SJSA1 (cell line): ENCODE data around the gene PAXX. TPM values are rescaled to one million over a fixed set of nuclear protein-coding genes. Genes with fewer than 3 reads are reported as not detected.

Source experiments
- DNase-seq, 2 experiments: peaks; one replicate each; pipeline ENCODE4 v3.0.0-alpha.2; 2015 to 2020; ENCODE audit warnings: low spot score in 2 of 2, low read depth in 1 of 2
- H3K27ac ChIP-seq: fragments of 250-450 bp; sonication (Bioruptor Pico); 2 replicates; pipeline ENCODE4 v1.5.1; 2020; ENCODE audit warnings: mild to moderate bottlenecking, moderate library complexity
- H3K27me3 ChIP-seq: fragments of 250-450 bp; sonication (Bioruptor Pico); replicated peaks from 2 replicates; pipeline ENCODE4 v1.5.1; 2020; ENCODE audit warnings: mild to moderate bottlenecking, moderate library complexity
- H3K36me3 ChIP-seq: fragments of 250-450 bp; sonication (Bioruptor Pico); 2 replicates; pipeline ENCODE4 v1.5.1; 2020; ENCODE audit warnings: mild to moderate bottlenecking
- H3K4me1 ChIP-seq: fragments of 250-450 bp; sonication (Bioruptor Pico); replicated peaks from 2 replicates; pipeline ENCODE4 v1.6.1; 2021; ENCODE audit warnings: mild to moderate bottlenecking
- H3K4me3 ChIP-seq: fragments of 250-450 bp; sonication (Bioruptor Pico); 2 replicates; pipeline ENCODE4 v1.5.1; 2020; ENCODE audit warnings: mild to moderate bottlenecking
- H3K9me3 ChIP-seq: fragments of 250-450 bp; sonication (Bioruptor Pico); replicated peaks from 2 replicates; pipeline ENCODE4 v1.5.1; 2020; ENCODE audit warnings: mild to moderate bottlenecking
- total RNA-seq: library from RNA; depleted of rRNA; stranded (reverse); fragments of >200 nt; shearing (Covaris generic); gene quantifications from 2 replicates; pipeline ENCODE4 v1.2.3, GENCODE V29; 2014

PAXX gene
- total RNA-seq, 1 experiment from 2014 or later = 15.1 TPM

DNA sequence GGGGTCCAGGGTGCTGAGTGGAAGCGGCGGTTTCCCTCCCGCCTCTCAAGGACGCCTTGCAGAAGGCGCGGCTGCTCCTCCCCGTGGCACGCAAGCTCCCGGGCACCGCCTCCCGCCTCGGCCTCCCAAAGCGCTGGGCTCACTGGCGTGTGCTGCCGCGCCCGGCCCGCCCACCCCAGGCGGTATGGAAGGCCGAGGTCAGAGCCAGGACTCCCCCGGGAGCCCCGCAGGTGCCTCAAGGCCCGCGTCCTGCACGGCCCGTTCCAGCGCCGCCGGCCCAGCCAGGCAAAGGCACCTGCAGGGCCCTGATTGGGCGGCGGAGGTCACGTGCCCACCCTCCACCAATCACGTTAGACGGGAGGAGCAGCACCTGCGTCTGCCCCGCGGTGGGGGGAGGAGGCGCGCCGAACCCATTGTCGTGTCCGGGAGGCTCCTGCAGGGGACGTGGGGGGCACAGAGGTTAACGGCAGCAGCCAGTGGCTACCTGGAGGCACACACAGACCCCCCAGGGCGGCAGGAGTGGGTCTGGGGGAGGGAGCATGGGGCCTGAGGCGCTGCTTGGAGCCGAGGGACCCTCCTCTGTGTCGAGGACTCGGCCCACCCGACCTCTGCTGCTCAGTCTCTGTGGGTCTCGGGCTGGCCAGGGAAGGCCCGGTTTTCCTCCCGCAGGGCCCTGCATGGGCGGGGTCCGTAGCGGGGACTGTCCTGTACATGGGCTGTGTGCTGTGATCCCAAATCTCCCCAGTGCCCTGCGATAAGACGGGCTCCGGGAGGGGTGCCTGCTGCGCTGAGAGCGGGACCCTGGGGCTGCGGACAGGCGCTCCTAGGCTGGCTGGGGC is 42.2 kb upstream of the PAXX start:
- peak; percentile 65 to 80 for DNase-seq
- Histone ChIP-seq H3K4me3 (peak overlapping the region; percentile 33), H3K27ac (no peak overlapping the region), H3K4me1 (peaks cover 20% of the 10 kb centered on the region), H3K27me3 (no peaks in the 10 kb centered on the region), H3K36me3 (no peaks in the 10 kb centered on the region), H3K9me3 (no peaks in the 10 kb centered on the region; the same call in 1 of the 2 replicates)

GRCh38 chr9:136950656-136951276 is 41.5 kb upstream of the PAXX start:
- Histone ChIP-seq H3K9me3 (no peaks in the 10 kb centered on the region; the same call in 1 of the 2 replicates), H3K4me3 (no peak overlapping the region), H3K27me3 (no peaks in the 10 kb centered on the region), H3K27ac (no peak overlapping the region), H3K4me1 (peaks cover 20% of the 10 kb centered on the region), H3K36me3 (no peaks in the 10 kb centered on the region)
- DNase-seq = no peak

- Histone ChIP-seq H3K27ac (no peak within 1 kb of the TSS), H3K4me3 (no peak within 1 kb of the TSS), H3K4me1 (peaks cover 20% of the 10 kb centered on the region), H3K27me3 (no peaks in the 10 kb centered on the region), H3K9me3 (no peaks in the 10 kb centered on the region; the same call in 1 of the 2 replicates), H3K36me3 (no peaks in the 10 kb centered on the region)
- DNase-seq = no peak
Measured at GRCh38 chr9:136951541-136952320, 40.5 kb upstream of the PAXX start, which contains the start of gene LCN12. TSS of gene LCN12 (plus strand) at chr9:136952273. CDS start at chr9:136952328, 55 bp downstream.

DNA sequence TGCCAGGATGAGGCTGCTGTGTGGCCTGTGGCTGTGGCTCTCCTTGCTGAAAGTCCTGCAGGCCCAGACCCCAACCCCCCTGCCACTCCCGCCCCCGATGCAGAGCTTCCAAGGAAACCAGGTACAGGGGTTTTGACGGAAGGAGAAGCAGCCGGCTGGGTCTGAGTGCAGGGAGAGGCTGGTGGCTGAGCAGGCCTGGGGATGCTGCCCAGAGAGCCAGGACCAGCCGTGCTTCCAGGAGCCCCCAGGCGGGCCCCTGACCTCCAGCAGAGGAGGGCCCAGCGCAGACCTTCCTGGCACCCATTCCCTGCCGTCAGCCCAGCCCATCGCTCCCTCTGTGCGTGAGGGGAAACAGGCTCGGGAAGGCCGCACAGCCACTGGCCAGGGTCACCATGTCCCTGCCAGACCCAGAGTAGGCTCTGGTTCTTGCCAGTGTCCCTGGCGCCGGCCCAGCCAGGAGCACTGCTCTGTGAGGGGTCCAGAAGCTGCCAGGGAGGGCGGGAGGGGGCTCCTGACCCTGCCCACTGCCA is 39.8 kb upstream of the PAXX start:
- Histone ChIP-seq H3K27me3 (no peaks in the 10 kb centered on the region), H3K27ac (no peak overlapping the region)

GRCh38 chr9:136952876-136953770 is 39.1 kb upstream of the PAXX start:
- no peak overlapping the region for H3K4me3 ChIP-seq
- no peaks in the 10 kb centered on the region; the same call in 1 of the 2 replicates for H3K9me3 ChIP-seq
- DNase-seq = no peak
- no peaks in the 10 kb centered on the region for H3K36me3 ChIP-seq
- H3K4me1 ChIP-seq = peaks cover 15% of the 10 kb centered on the region
- H3K27ac ChIP-seq = no peak overlapping the region
- H3K27me3 ChIP-seq = no peaks in the 10 kb centered on the region

More for the DNA sequence above, 39.8 kb upstream of the PAXX start:
- Histone ChIP-seq H3K4me1 (peaks cover 20% of the 10 kb centered on the region), H3K36me3 (no peaks in the 10 kb centered on the region), H3K4me3 (no peak overlapping the region), H3K9me3 (no peaks in the 10 kb centered on the region; the same call in 1 of the 2 replicates)
- no peak for DNase-seq

DNA sequence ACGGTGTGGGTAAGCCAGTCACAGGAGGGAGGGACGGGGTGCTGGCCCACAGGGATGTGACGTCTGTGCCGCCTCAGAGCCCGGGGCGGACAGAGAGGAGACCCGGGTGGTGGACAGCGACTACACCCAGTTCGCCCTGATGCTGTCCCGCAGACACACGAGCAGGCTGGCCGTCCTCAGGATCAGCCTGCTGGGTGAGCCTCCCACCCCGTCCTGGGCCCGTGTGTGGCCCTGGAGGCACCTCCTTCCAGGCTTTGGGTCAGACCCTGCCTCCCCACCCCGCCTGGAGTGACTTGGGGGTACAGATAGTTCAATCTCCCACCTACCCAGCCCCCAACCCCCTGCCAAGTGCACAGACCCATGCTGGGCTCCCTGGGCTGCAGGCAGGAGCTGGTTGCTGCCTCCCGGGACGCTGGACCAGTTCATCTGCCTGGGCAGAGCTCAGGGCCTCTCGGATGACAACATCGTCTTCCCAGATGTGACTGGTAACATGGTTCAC is 38.4 kb upstream of the PAXX start:
- Histone ChIP-seq H3K36me3 (no peaks in the 10 kb centered on the region), H3K4me1 (peaks cover 12% of the 10 kb centered on the region), H3K27ac (no peak overlapping the region), H3K9me3 (no peaks in the 10 kb centered on the region; the same call in 1 of the 2 replicates), H3K4me3 (no peak overlapping the region), H3K27me3 (no peaks in the 10 kb centered on the region)
- no peak for DNase-seq

DNA sequence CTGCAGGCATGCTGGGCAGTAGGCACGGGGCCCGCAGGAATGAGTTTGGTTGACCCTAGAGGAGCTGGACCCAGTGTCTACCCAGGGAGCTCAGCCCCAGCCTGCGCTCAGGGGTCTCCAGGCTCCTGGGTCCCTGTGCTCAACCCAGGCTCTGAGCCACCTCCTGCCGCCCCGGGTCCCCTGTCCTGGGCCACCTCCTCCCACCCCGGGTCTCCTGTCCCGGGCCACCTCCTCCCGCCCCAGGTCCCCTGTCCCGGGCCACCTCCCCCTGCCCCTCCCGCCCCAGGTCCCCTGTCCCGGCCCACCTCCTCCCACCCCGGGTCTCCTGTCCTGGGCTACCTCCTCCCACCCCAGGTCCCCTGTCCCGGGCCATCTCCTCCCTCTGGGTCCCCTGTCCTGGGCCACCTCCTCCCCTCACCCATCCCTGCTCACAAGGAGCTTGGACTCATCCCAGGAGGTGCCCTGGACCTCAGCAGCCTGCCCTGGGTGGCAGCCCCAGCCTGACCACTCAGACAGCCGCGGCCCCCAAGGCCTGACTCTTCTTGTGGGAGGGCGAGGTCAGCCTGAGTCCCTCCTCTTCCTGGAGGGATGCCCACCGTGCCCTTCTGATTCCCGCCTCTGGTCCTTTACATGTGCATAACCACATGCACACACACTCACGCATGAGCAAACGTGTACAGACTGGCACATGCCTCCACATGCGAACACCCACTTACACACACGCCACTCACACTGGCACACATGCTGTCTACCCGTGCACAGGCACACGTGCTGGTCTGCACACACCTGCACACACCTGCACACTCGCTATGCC is 37.7 kb upstream of the PAXX start:
- Histone ChIP-seq H3K4me1 (peaks cover 11% of the 10 kb centered on the region), H3K36me3 (no peaks in the 10 kb centered on the region), H3K4me3 (no peak overlapping the region), H3K27ac (no peak overlapping the region), H3K9me3 (no peaks in the 10 kb centered on the region; the same call in 1 of the 2 replicates), H3K27me3 (no peaks in the 10 kb centered on the region)
- no peak for DNase-seq

DNA sequence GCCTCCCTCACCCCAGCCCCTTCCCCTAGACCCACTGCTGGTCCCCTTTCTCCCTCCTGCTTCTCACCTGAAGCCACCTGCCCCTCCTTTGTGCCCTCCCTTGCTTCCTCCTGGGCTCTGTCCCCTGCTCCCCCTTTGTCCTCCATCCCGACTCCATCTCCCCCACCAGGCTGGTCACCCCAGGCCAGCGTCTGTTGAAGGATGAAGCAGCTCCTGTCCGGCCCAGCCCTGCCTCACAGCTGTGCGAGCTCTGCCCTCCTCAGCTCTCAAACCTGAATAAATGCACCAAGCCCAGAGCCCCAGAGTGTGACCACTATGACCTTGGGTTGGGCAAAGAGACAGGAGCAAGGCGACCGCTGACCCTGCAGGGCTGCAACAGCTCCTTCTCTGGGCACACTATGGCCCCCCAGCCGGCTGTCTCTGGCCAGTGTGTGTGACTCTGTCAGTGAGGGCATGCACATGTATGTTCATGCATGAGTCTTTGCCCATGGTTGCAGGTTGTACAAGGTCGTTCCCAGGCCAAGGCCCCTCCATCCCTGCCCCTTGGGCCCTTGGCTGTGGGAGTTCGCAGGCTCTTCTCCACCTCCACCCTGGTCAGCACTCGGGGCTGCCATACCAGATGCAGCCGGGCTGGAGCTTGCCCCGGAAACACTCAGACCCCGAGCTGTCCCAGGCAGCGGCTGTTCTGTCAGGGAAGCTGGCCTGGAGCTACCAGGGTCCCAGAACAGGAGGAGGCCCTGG is 36.9 kb upstream of the PAXX start:
- Histone ChIP-seq H3K4me1 (peaks cover 2% of the 10 kb centered on the region), H3K27ac (no peak overlapping the region), H3K36me3 (no peaks in the 10 kb centered on the region), H3K9me3 (no peaks in the 10 kb centered on the region; the same call in 1 of the 2 replicates), H3K27me3 (no peaks in the 10 kb centered on the region), H3K4me3 (no peak overlapping the region)
- DNase-seq = no peak

GRCh38 chr9:136955943-136956335 is 36.3 kb upstream of the PAXX start:
- Histone ChIP-seq H3K4me1 (no peaks in the 10 kb centered on the region), H3K36me3 (no peaks in the 10 kb centered on the region), H3K27me3 (no peaks in the 10 kb centered on the region), H3K9me3 (no peaks in the 10 kb centered on the region), H3K4me3 (no peak overlapping the region), H3K27ac (no peak overlapping the region)
- DNase-seq = no peak

DNA sequence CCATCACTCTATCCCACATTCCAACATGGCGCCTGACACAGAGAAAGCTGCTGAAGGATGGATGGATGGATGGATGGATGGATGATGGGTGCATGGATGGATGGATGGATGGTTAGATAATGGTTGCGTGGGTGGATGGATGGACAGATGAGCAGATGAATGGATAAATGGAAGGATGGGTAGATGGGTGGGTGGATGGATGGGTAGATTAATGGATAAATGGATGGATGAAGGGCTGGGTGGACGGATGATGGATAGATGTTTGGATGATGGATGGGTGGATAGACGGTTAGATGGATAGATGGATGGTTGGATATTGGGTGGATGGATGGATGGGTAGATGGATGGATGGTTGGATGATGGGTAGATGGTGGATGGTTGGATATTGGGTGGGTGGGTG is 35.6 kb upstream of the PAXX start:
- no peaks in the 10 kb centered on the region for H3K27me3 ChIP-seq
- no peak overlapping the region for H3K4me3 ChIP-seq
- no peak overlapping the region for H3K27ac ChIP-seq
- H3K9me3 ChIP-seq = no peaks in the 10 kb centered on the region
- no peaks in the 10 kb centered on the region for H3K4me1 ChIP-seq
- no peak for DNase-seq
- no peaks in the 10 kb centered on the region for H3K36me3 ChIP-seq

DNA sequence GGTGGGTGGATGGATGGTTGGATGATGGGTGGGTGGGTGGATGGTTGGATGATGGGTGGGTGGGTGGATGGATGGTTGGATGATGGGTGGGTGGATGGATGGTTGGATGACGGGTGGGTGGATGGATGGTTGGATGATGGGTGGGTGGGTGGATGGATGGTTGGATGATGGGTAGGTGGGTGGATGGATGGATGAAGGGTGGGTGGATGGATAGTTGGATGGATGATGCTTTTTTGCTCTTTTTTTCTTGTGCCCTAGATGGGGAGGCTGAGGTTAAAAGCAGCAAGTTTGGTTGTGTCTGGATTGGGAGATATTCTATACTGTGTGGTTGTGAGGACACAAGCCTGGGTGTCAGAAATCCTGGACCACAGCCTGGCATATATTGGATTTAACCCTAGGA is 34.8 kb upstream of the PAXX start:
- no peak overlapping the region for H3K27ac ChIP-seq
- no peaks in the 10 kb centered on the region for H3K27me3 ChIP-seq
- no peaks in the 10 kb centered on the region for H3K36me3 ChIP-seq
- no peaks in the 10 kb centered on the region for H3K9me3 ChIP-seq
- no peak for DNase-seq
- no peaks in the 10 kb centered on the region for H3K4me1 ChIP-seq
- no peak overlapping the region for H3K4me3 ChIP-seq
